ENCODE results near the gene PRR7. TPM values are rescaled to one million over a fixed set of nuclear protein-coding genes. Genes with fewer than 3 reads are reported as not detected.

PRR7 gene
- total RNA-seq, 1 experiment from 2014 or later: 23.2 TPM

DNA sequence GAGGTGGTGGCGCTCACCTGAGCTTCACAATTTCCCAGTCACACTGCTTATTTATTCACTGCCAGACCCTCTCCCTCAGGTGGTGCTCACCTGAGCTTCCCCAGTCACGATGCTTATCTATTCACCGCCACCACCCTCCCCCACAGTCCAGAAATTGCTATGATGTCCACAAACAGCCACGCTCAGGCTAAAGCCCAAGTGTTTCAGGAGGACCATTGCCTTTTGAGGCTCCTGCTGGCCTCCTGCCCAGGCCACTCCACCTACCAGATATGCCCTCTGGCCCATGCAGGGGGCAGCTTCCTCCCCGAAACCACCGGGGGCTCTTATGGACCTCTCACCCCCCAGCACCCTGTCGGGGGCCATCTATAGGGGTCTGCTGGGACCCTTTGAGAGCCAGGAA is 46.2 kb downstream of the PRR7 start:
- no peak for DNase-seq (ENCODE audit: unreplicated experiment)
- ChIA-PET CTCF (interaction anchor here (0.9 to 4.6 kb wide), 9 partner anchors 9 to 89 kb away, joined by 3 to 25 read pairs (median 8); no protein-coding TSS in a partner anchor), POLR2A (interaction anchor here (0.5 to 3.9 kb wide), 6 partner anchors 9 to 90 kb away, joined by 3 to 15 read pairs (median 4); no protein-coding TSS in a partner anchor)
- H3K4me1 Mint-ChIP-seq (ENCODE audit: insufficient read depth, unreplicated experiment): peaks cover 38% of the 10 kb centered on the region
- H3K36me3 Mint-ChIP-seq (ENCODE audit: insufficient read depth, unreplicated experiment): peaks cover 29% of the 10 kb centered on the region
- H3K9me3 Mint-ChIP-seq (ENCODE audit: unreplicated experiment): no peaks in the 10 kb centered on the region
- no peak overlapping the region for H3K4me3 Mint-ChIP-seq (ENCODE audit: unreplicated experiment)
- peak overlapping the region; percentile 49 for H3K27ac Mint-ChIP-seq (ENCODE audit: low read depth, unreplicated experiment)
- H3K27me3 Mint-ChIP-seq (ENCODE audit: insufficient read depth, unreplicated experiment): no peaks in the 10 kb centered on the region
- intact Hi-C loops (cut with micrococcal nuclease): no loop called here
- TF ChIP-seq, protein P1, sequence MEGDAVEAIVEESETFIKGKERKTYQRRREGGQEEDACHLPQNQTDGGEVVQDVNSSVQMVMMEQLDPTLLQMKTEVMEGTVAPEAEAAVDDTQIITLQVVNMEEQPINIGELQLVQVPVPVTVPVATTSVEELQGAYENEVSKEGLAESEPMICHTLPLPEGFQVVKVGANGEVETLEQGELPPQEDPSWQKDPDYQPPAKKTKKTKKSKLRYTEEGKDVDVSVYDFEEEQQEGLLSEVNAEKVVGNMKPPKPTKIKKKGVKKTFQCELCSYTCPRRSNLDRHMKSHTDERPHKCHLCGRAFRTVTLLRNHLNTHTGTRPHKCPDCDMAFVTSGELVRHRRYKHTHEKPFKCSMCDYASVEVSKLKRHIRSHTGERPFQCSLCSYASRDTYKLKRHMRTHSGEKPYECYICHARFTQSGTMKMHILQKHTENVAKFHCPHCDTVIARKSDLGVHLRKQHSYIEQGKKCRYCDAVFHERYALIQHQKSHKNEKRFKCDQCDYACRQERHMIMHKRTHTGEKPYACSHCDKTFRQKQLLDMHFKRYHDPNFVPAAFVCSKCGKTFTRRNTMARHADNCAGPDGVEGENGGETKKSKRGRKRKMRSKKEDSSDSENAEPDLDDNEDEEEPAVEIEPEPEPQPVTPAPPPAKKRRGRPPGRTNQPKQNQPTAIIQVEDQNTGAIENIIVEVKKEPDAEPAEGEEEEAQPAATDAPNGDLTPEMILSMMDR (IDR thresholded peaks at IDR 0.05; ENCODE audit: unreplicated experiment): no peak
- no TSS peak for BruUV-seq (replicated peaks)

DNA sequence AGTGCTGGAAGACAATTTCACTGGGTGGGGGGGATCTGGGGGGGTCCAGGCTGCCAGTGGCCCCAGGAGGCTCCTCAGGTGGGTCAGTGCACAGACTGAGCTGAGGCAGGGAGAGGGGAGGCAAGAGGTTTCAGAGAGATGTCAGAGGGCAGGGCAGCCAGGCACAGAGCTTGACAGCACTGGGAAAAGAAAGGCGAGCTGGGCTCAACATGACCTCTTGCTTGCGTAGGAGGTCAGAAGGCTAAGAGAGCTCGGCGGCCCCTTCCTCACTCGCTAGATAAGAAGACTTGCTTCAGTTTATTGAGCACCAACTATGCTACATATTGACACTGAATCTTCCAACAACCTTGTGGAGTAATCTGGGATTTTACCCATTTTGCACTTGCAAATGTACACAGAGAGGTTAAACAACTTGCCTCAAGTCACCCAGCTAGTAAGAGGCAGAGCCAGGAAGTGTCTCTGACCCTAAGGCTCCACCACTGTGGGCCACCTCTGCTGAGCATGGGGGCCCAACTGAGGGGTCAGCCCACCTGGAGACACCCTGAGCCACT is 47.3 kb downstream of the PRR7 start:
- Mint-ChIP-seq H3K27ac (ENCODE audit: low read depth, unreplicated experiment) (peak overlapping the region; percentile 70), H3K4me1 (ENCODE audit: insufficient read depth, unreplicated experiment) (peaks cover 48% of the 10 kb centered on the region), H3K36me3 (ENCODE audit: insufficient read depth, unreplicated experiment) (peaks cover 23% of the 10 kb centered on the region), H3K4me3 (ENCODE audit: unreplicated experiment) (no peak overlapping the region), H3K9me3 (ENCODE audit: unreplicated experiment) (no peaks in the 10 kb centered on the region), H3K27me3 (ENCODE audit: insufficient read depth, unreplicated experiment) (no peaks in the 10 kb centered on the region)
- intact Hi-C loops (cut with micrococcal nuclease): no loop called here
- ChIA-PET CTCF (interaction anchor here (0.6 to 4.6 kb wide), 6 partner anchors 9 to 104 kb away, joined by 3 to 25 read pairs (median 8); no protein-coding TSS in a partner anchor), POLR2A (interaction anchor here (0.7 to 3.9 kb wide), 7 partner anchors 14 to 91 kb away, joined by 3 to 15 read pairs (median 4); no protein-coding TSS in a partner anchor)
- TF ChIP-seq, protein P1 (IDR thresholded peaks at IDR 0.05; ENCODE audit: unreplicated experiment): no peak
- no peak for DNase-seq (ENCODE audit: unreplicated experiment)
- no TSS peak for BruUV-seq (replicated peaks)

DNA sequence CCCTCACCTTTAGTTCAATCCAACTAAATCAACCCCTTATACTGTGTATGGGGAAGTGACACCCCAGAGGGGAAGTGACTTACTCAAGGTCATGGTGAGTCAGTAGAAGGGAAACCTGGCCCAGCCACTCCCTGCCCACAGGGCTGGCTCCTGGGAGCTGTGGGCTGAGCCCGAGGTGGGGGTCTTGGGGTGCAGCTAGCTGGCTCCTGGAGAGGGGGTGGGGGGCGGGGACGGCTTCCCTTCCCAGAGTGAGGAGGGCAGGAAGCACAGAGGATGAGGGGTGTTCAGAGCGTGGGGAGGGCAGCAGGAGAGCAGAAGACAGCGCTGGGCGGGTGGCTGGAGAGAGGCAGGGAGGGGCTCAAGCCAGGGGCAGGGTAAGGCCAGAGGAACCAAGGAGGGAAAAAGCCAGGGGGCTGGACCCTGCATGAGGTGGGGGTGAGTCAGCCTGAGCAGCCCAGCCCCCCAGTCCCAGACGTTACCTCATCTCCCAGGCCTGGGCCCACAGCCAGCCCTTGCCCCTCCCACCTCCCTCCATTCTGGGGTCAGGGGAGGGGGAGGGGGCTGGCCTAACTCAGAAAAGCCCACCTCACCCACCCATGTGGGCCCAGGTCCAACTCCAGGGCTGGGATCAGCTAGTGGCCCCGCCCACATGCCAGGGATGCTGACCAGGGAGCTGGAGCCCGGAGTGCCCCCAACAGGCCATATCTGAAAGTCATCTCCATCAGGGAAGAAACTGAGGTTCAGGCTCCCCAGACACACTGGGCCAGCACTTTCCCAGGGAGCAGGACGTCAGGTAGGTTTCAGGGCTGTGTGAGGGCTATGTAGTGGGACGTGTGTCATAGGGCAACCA is 48.0 kb downstream of the PRR7 start:
- TF ChIP-seq, protein P1 (IDR thresholded peaks at IDR 0.05; ENCODE audit: unreplicated experiment): peak; percentile 22
- Mint-ChIP-seq H3K27me3 (ENCODE audit: insufficient read depth, unreplicated experiment) (no peaks in the 10 kb centered on the region), H3K4me3 (ENCODE audit: unreplicated experiment) (no peak overlapping the region), H3K36me3 (ENCODE audit: insufficient read depth, unreplicated experiment) (peaks cover 21% of the 10 kb centered on the region), H3K4me1 (ENCODE audit: insufficient read depth, unreplicated experiment) (peaks cover 49% of the 10 kb centered on the region), H3K9me3 (ENCODE audit: unreplicated experiment) (no peaks in the 10 kb centered on the region), H3K27ac (ENCODE audit: low read depth, unreplicated experiment) (peak overlapping the region; percentile 70)
- DNase-seq (ENCODE audit: unreplicated experiment): peak; percentile 82
- BruUV-seq (replicated peaks): no TSS peak
- POLR2A ChIA-PET: interaction anchor here (0.5 to 3.9 kb wide), 7 partner anchors 15 to 193 kb away, joined by 3 to 15 read pairs (median 4); no protein-coding TSS in a partner anchor
- intact Hi-C loops (cut with micrococcal nuclease): no loop called here
- CTCF ChIA-PET: interaction anchor here (1.1 to 8.6 kb wide), 9 partner anchors 9 to 126 kb away, joined by 3 to 65 read pairs (median 12); no protein-coding TSS in a partner anchor
